H9 (cell line): ENCODE results near the gene OR52I2. TPM values are rescaled to one million over a fixed set of nuclear protein-coding genes. Genes with fewer than 3 reads are reported as not detected.

Experiments used
- DNase-seq: peaks from one replicate; pipeline ENCODE4 v3.0.0-alpha.2; 2017
- H2AFZ ChIP-seq: one replicate; pipeline ENCODE4 v1.6.1; 2013; ENCODE audit warnings: mild to moderate bottlenecking, low read length, control low read depth, moderate library complexity
- H2AK5ac ChIP-seq: 2 replicates; pipeline ENCODE4 v1.6.1; 2013; ENCODE audit warnings: low read length, control low read depth, mixed read lengths; ENCODE audit not compliant: insufficient read length
- H2BK120ac ChIP-seq: one replicate; pipeline ENCODE4 v1.6.1; 2013; ENCODE audit warnings: low read depth, mild to moderate bottlenecking, low read length, control low read depth, inconsistent platforms; ENCODE audit not compliant: poor library complexity, severe bottlenecking
- H2BK12ac ChIP-seq: 2 replicates; pipeline ENCODE4 v1.6.1; 2013; ENCODE audit warnings: low read length, control low read depth, mixed read lengths, low read depth; ENCODE audit not compliant: insufficient read length
- H2BK15ac ChIP-seq: 2 replicates; pipeline ENCODE4 v1.6.1; 2013; ENCODE audit warnings: low read depth, low read length, control low read depth
- H2BK20ac ChIP-seq: one replicate; pipeline ENCODE4 v1.6.1; 2013; ENCODE audit warnings: low read depth, mild to moderate bottlenecking, low read length, control low read depth, inconsistent platforms; ENCODE audit not compliant: poor library complexity, severe bottlenecking
- H2BK5ac ChIP-seq: 2 replicates; pipeline ENCODE4 v1.6.1; 2013; ENCODE audit warnings: low read length, control low read depth, mixed read lengths; ENCODE audit not compliant: insufficient read length
- H3K14ac ChIP-seq: 2 replicates; pipeline ENCODE4 v1.6.1; 2013; ENCODE audit warnings: low read length, control low read depth; ENCODE audit not compliant: insufficient read depth
- H3K18ac ChIP-seq: 2 replicates; pipeline ENCODE4 v1.6.1; 2013; ENCODE audit warnings: low read depth, mild to moderate bottlenecking, mixed read lengths, low read length, control low read depth; ENCODE audit not compliant: insufficient read length
- H3K23ac ChIP-seq: 2 replicates; pipeline ENCODE4 v1.6.1; 2013; ENCODE audit warnings: low read length, control low read depth, mixed read lengths, low read depth; ENCODE audit not compliant: insufficient read length
- H3K23me2 ChIP-seq: 2 replicates; pipeline ENCODE4 v1.6.1; 2013; ENCODE audit warnings: low read depth, mild to moderate bottlenecking, mixed read lengths, low read length, control low read depth; ENCODE audit not compliant: insufficient read length, poor library complexity, severe bottlenecking
- H3K27ac ChIP-seq: 2 replicates; pipeline ENCODE4 v1.5.1; 2013; ENCODE audit warnings: low read length, control low read depth, mixed read lengths, low read depth; ENCODE audit not compliant: insufficient read length
- H3K27me3 ChIP-seq: 2 replicates; pipeline ENCODE4 v1.6.1; 2013; ENCODE audit warnings: low read length, control low read depth, inconsistent platforms; ENCODE audit not compliant: insufficient read depth
- H3K4ac ChIP-seq: 2 replicates; pipeline ENCODE4 v1.6.1; 2013; ENCODE audit warnings: low read depth, mild to moderate bottlenecking, control low read depth, inconsistent platforms, low read length, moderate library complexity
- H3K4me1 ChIP-seq: 2 replicates; pipeline ENCODE4 v1.6.1; 2013; ENCODE audit warnings: low read length, control low read depth, inconsistent platforms; ENCODE audit not compliant: insufficient read depth
- H3K4me2 ChIP-seq: 2 replicates; pipeline ENCODE4 v1.6.1; 2013; ENCODE audit warnings: low read length, control low read depth, mixed read lengths; ENCODE audit not compliant: insufficient read length, insufficient read depth
- H3K56ac ChIP-seq: 2 replicates; pipeline ENCODE4 v1.6.1; 2013; ENCODE audit warnings: low read depth, mild to moderate bottlenecking, mixed read lengths, low read length, control low read depth; ENCODE audit not compliant: insufficient read length
- H3K79me1 ChIP-seq: 2 replicates; pipeline ENCODE4 v1.6.1; 2013; ENCODE audit warnings: low read depth, mild to moderate bottlenecking, moderate library complexity, low read length, control low read depth, inconsistent platforms; ENCODE audit not compliant: insufficient read depth, poor library complexity, severe bottlenecking
- H3K79me2 ChIP-seq: 2 replicates; pipeline ENCODE4 v1.6.1; 2013; ENCODE audit warnings: low read length, control low read depth, inconsistent platforms; ENCODE audit not compliant: insufficient read depth
- H3K9ac ChIP-seq: 2 replicates; pipeline ENCODE4 v1.6.1; 2013; ENCODE audit warnings: low read length, control low read depth, mixed read lengths; ENCODE audit not compliant: insufficient read length; ENCODE audit errors: extremely low read depth
- H3K9me3 ChIP-seq: one replicate; pipeline ENCODE4 v1.6.1; 2013; ENCODE audit warnings: low read depth, low read length, inconsistent platforms; ENCODE audit not compliant: control insufficient read depth
- H3T11ph ChIP-seq: one replicate; pipeline ENCODE4 v1.6.1; 2013; ENCODE audit warnings: mild to moderate bottlenecking, low read length, control low read depth, inconsistent platforms
- H4K20me1 ChIP-seq: one replicate; pipeline ENCODE4 v1.6.1; 2013; ENCODE audit not compliant: control insufficient read depth, insufficient read length, insufficient read depth
- H4K5ac ChIP-seq: 2 replicates; pipeline ENCODE4 v1.6.1; 2013; ENCODE audit warnings: low read depth, mild to moderate bottlenecking, mixed read lengths, low read length, control low read depth; ENCODE audit not compliant: insufficient read length
- H4K8ac ChIP-seq: replicated peaks from 2 replicates; pipeline ENCODE4 v1.6.1; 2013; ENCODE audit warnings: low read length, control low read depth, mixed read lengths, low read depth; ENCODE audit not compliant: insufficient read length
- H4K91ac ChIP-seq: 2 replicates; pipeline ENCODE4 v1.6.1; 2013; ENCODE audit warnings: low read depth, mild to moderate bottlenecking, moderate library complexity, mixed read lengths, low read length, control low read depth; ENCODE audit not compliant: insufficient read length
- H3K27ac Mint-ChIP-seq, 3 experiments: 2 replicates in 2 of 3; 3 replicates in 1 of 3; pipeline ENCODE4 v1.8.0; 2020 to 2021; ENCODE audit warnings: mixed read lengths in 3 of 3, mild to moderate bottlenecking in 1 of 3, moderate library complexity in 1 of 3
- H3K27me3 Mint-ChIP-seq: 2 replicates; pipeline ENCODE4 v1.8.0; 2021; ENCODE audit warnings: low read depth, mild to moderate bottlenecking, moderate library complexity, mixed read lengths
- H3K36me3 Mint-ChIP-seq, 3 experiments: 2 replicates in 2 of 3; 3 replicates in 1 of 3; pipeline ENCODE4 v1.8.0; 2020 to 2021; ENCODE audit warnings: low read depth in 3 of 3, mixed read lengths in 3 of 3; ENCODE audit not compliant: insufficient read depth in 1 of 3
- H3K4me1 Mint-ChIP-seq, 2 experiments: 2 replicates each; pipeline ENCODE4 v1.8.0; 2020; ENCODE audit warnings: mixed read lengths in 2 of 2
- H3K4me3 Mint-ChIP-seq, 2 experiments: 2 replicates in 1 of 2; 3 replicates in 1 of 2; pipeline ENCODE4 v1.8.0; 2020 to 2021; ENCODE audit warnings: mild to moderate bottlenecking in 2 of 2, mixed read lengths in 2 of 2, moderate library complexity in 1 of 2
- H3K9me3 Mint-ChIP-seq, 2 experiments: 2 replicates in 1 of 2; 3 replicates in 1 of 2; pipeline ENCODE4 v1.8.0; 2020; ENCODE audit warnings: mild to moderate bottlenecking in 2 of 2, mixed read lengths in 2 of 2, moderate library complexity in 1 of 2
- CTCF ChIP-seq: fragments of 200-600 bp; sonication (generic); conservative IDR thresholded peaks from 3 replicates; pipeline ENCODE4 v1.8.0; 2021; ENCODE audit warnings: antibody characterized with exemption, mild to moderate bottlenecking
- WGBS: extraction: QIAGEN DNeasy Blood & Tissue Kit; methylation state at CpG from one replicate; pipeline ENCODE4 v1.1.7; 2013; ENCODE audit warnings: missing lambda C conversion rate, low lambda C conversion rate, mixed read lengths; ENCODE audit not compliant: insufficient read length; ENCODE audit errors: extremely low coverage; 5-methylcytosine and 5-hydroxymethylcytosine counted together
- total RNA-seq: library from RNA; stranded (reverse); gene quantifications from 2 replicates; pipeline ENCODE4 v1.2.1, GENCODE V29; 2021

The OR52I2 gene
- total RNA-seq, 1 experiment from 2014 or later = not detected

GRCh38 chr11:4565371-4565770 is 16.2 kb upstream of the OR52I2 start:
- Histone ChIP-seq H4K5ac (no peak overlapping the region), H2BK12ac (no peak overlapping the region), H3K4me2 (no peak overlapping the region), H2BK20ac (no peak overlapping the region), H3K18ac (no peak overlapping the region), H3K79me1 (no peaks in the 10 kb centered on the region), H3K4ac (no peak overlapping the region), H2BK5ac (no peak overlapping the region), H3K23ac (no peak overlapping the region), H4K91ac (no peak overlapping the region), H3K9ac (no peak overlapping the region), H3K27me3 (no peaks in the 10 kb centered on the region), H2AFZ (no peak overlapping the region), H2BK15ac (no peak overlapping the region), H2AK5ac (no peak overlapping the region), H3K4me1 (no peaks in the 10 kb centered on the region; the same call in 1 of the 2 replicates), H4K20me1 (no peaks in the 10 kb centered on the region), H3K79me2 (no peaks in the 10 kb centered on the region), H3T11ph (no peak overlapping the region), H3K56ac (no peak overlapping the region), H3K23me2 (no peaks in the 10 kb centered on the region), H3K27ac (no peak overlapping the region), H4K8ac (no peak overlapping the region), H3K9me3 (no peaks in the 10 kb centered on the region), H2BK120ac (no peak overlapping the region), H3K14ac (no peak overlapping the region)
- WGBS = no CpG with 5 or more reads among the region's 3 CpGs
- TF ChIP-seq CTCF = no peak
- Mint-ChIP-seq H3K36me3 (peaks cover 0 to 15% (median 8%) of the 10 kb centered on the region in 3 experiments; a peak in 4 of 7 replicates), H3K9me3 (peaks cover 20 to 23% of the 10 kb centered on the region in 2 experiments), H3K27ac (no peak overlapping the region), H3K4me3 (no peak overlapping the region), H3K4me1 (peaks cover 9 to 11% of the 10 kb centered on the region in 2 experiments), H3K27me3 (peaks cover 8% of the 10 kb centered on the region)
- DNase-seq = no peak
